Fibroblast of skin of right biceps (primary cell): ENCODE measurements around the gene ANKRD65.
"Not testable (repeated sequence)": the region's sequence is repeated elsewhere in the genome, so short reads cannot be mapped to it uniquely, and the experiment has no call there.

Experiments
- DNase-seq: peaks from one replicate; pipeline ENCODE4 v3.0.0-alpha.2; 2013

Gene ANKRD65

GRCh38 chr1:1421147-1421906 is at the start of gene ANKRD65:
ANKRD65 (minus strand) TSS chr1:1421276; CDS start chr1:1421005, 271 bp downstream.
- no peak for DNase-seq

GRCh38 chr1:1468196-1468985 is 47.3 kb upstream of the ANKRD65 start:
- not testable (repeated sequence) for DNase-seq

- DNase-seq: no peak
These were observed 42.2 kb upstream of the ANKRD65 start for GRCh38 chr1:1463312-1463711.

- no peak for DNase-seq
These were observed 41.4 kb upstream of the ANKRD65 start for GRCh38 chr1:1462318-1462966.

- DNase-seq: no peak
These were observed 40.7 kb upstream of the ANKRD65 start for GRCh38 chr1:1461721-1462317.

GRCh38 chr1:1460540-1461130 is 39.6 kb upstream of the ANKRD65 start:
- DNase-seq: no peak

GRCh38 chr1:1459711-1460110 is 38.6 kb upstream of the ANKRD65 start:
- not testable (repeated sequence) for DNase-seq

GRCh38 chr1:1459156-1459555 is 38.1 kb upstream of the ANKRD65 start:
- not testable (repeated sequence) for DNase-seq

- not testable (repeated sequence) for DNase-seq
These were observed 35.7 kb upstream of the ANKRD65 start for GRCh38 chr1:1456683-1457255.

- not testable (repeated sequence) for DNase-seq
These were observed 34.9 kb upstream of the ANKRD65 start for GRCh38 chr1:1455934-1456333.

GRCh38 chr1:1455366-1455884 is 34.3 kb upstream of the ANKRD65 start:
- no peak for DNase-seq

- DNase-seq: not testable (repeated sequence)
These were observed 33.4 kb upstream of the ANKRD65 start for GRCh38 chr1:1454286-1455056.

GRCh38 chr1:1452882-1453281 is 31.8 kb upstream of the ANKRD65 start:
- DNase-seq: no peak

GRCh38 chr1:1452365-1452739 is 31.3 kb upstream of the ANKRD65 start:
- DNase-seq: not testable (repeated sequence)

- no peak for DNase-seq
These were observed 30.8 kb upstream of the ANKRD65 start for GRCh38 chr1:1451696-1452364.

- DNase-seq: not testable (repeated sequence)
These were observed 29.5 kb upstream of the ANKRD65 start for GRCh38 chr1:1450616-1451015.

- no peak for DNase-seq
These were observed 28.1 kb upstream of the ANKRD65 start, which contains the start of gene ATAD3C for GRCh38 chr1:1449099-1449739. ATAD3C (plus strand) TSS chr1:1449689; CDS start chr1:1450684, 995 bp downstream.

GRCh38 chr1:1446631-1447030 is 25.6 kb upstream of the ANKRD65 start:
- DNase-seq: not testable (repeated sequence)

GRCh38 chr1:1442069-1442770 is 21.1 kb upstream of the ANKRD65 start:
- DNase-seq: no peak
